Activated naive CD8-positive, alpha-beta T cell treated with anti-CD3 and anti-CD28 coated beads, Interleukin-2, amount 50 U/mL, for 16 hours (primary cell): ENCODE measurements around the gene LETM1.

Experiments
- DNase-seq: peaks from one replicate; pipeline ENCODE4 v3.0.0-alpha.2; 2020; ENCODE audit warnings: low read depth, low spot score

LETM1 gene

GRCh38 chr4:1826531-1827350, 29.2 kb downstream of the LETM1 start:
- DNase-seq: no peak

GRCh38 chr4:1825326-1825725, 30.6 kb downstream of the LETM1 start:
- DNase-seq: no peak

- no peak for DNase-seq
Observed at GRCh38 chr4:1824746-1825145, 31.2 kb downstream of the LETM1 start.

GRCh38 chr4:1823545-1823932, 32.4 kb downstream of the LETM1 start:
- DNase-seq: no peak

- no peak for DNase-seq
Observed at GRCh38 chr4:1822568-1823544, 33.1 kb downstream of the LETM1 start.

- DNase-seq: no peak
Observed at GRCh38 chr4:1821679-1822567, 34.0 kb downstream of the LETM1 start.

- no peak for DNase-seq
Observed at GRCh38 chr4:1819816-1820215, 36.1 kb downstream of the LETM1 start.

- no peak for DNase-seq
Observed at GRCh38 chr4:1819284-1819683, 36.7 kb downstream of the LETM1 start.

- no peak for DNase-seq
Observed at GRCh38 chr4:1815997-1816860, 39.7 kb downstream of the LETM1 start.

- no peak for DNase-seq
Observed at GRCh38 chr4:1815096-1815996, 40.6 kb downstream of the LETM1 start.

- no peak for DNase-seq
Observed at GRCh38 chr4:1814453-1814852, 41.5 kb downstream of the LETM1 start.

- DNase-seq: no peak
Observed at GRCh38 chr4:1813915-1814314, 42.0 kb downstream of the LETM1 start.

GRCh38 chr4:1813231-1813630, 42.7 kb downstream of the LETM1 start:
- no peak for DNase-seq

- DNase-seq: no peak
Observed at GRCh38 chr4:1812720-1813119, 43.2 kb downstream of the LETM1 start.

- no peak for DNase-seq
Observed at GRCh38 chr4:1810765-1811164, 45.2 kb downstream of the LETM1 start.

GRCh38 chr4:1809754-1810502, 46.0 kb downstream of the LETM1 start:
- peak; percentile 35 for DNase-seq

GRCh38 chr4:1808851-1809753, 46.9 kb downstream of the LETM1 start:
- DNase-seq: no peak

GRCh38 chr4:1808396-1808795, 47.6 kb downstream of the LETM1 start:
- no peak for DNase-seq
